ENCODE results near the gene ZDHHC6.
"Not testable (repeated sequence)": the region's sequence is repeated elsewhere in the genome, so short reads cannot be mapped to it uniquely, and the experiment has no call there.

Gene ZDHHC6, protein sequence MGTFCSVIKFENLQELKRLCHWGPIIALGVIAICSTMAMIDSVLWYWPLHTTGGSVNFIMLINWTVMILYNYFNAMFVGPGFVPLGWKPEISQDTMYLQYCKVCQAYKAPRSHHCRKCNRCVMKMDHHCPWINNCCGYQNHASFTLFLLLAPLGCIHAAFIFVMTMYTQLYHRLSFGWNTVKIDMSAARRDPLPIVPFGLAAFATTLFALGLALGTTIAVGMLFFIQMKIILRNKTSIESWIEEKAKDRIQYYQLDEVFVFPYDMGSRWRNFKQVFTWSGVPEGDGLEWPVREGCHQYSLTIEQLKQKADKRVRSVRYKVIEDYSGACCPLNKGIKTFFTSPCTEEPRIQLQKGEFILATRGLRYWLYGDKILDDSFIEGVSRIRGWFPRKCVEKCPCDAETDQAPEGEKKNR

DNA sequence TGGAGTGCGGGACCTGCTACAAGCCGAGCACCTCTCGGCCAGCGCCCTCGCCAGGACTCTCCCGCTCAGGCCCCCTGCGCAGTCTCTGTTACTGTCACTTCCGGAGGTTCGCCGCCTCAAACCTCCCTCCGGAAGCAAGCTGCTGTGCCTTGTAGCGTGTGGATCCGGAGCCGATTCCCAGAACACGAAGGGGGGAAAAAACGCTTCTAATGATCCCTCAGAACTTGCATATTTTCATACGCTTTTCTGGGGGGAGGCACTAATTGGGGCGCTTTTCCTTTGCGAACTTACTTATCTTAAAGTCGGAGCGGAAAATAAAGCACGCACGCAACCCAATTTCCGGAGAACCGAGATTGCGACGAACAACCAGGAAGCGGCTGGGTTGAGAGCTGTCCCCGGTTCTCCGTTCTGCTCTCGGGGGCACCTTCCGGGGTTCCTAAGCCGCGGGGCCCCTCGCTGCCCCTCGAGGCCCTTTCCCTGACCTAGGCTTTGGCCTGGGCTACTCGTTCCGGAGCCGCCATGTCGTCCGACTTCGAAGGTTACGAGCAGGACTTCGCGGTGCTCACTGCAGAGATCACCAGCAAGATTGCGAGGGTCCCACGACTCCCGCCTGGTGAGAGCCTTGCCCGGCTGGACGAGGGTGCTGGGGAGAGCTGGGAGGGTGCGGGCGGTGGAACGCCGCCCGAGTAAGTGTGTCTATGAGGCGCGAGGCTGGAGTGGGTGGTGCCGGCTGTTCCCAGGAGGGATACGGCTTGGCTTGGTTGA, at the start of gene ZDHHC6, which contains the start of gene VTI1A:
TSS of gene ZDHHC6 (minus strand) at position 60 of the 765 bp plus-strand sequence. CDS start 1,478 bp downstream, outside the sequence.
TSS of gene VTI1A (plus strand) at position 361 of the 765 bp plus-strand sequence. CDS start at position 520, 159 bp downstream.
- DNase-seq: peak; percentile 72

DNA sequence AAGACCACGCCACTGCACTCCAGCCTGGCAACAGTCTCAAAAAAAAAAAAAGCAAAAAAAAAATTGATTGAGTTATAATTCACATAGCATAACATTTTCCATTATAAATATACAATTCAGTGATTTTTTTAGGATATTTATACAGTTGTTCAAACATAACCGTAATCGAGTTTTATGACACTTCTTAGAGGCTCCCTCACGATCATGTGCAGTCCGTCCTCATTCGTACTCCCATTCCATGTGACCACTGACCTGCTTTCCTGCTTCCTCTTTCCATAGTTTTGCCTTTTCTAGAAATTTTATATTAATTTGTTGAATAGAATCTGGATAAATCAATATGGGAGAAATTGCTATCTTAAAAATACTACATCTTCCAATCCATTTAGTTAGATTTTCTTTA, 46.0 kb upstream of the ZDHHC6 start:
- DNase-seq: no peak

DNA sequence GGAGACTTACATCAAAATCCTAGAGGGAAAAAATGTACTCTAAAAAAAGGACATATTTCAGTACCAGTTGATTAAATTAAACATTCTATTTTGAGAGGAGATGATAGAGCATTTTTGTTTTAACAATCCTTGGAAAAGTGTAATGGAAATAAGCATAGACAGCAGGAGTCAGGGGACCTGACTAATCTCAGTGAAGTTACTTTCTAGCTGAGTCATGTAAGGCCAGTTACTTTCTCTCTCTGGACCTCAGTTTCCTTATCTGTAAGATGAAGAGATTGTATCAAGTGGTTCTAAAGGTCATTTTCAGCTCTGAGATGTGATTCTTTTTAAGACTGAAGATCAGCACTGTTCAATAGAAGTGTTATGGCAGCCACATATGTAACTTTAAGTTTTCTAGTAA, 44.4 kb upstream of the ZDHHC6 start:
- DNase-seq: no peak

DNA sequence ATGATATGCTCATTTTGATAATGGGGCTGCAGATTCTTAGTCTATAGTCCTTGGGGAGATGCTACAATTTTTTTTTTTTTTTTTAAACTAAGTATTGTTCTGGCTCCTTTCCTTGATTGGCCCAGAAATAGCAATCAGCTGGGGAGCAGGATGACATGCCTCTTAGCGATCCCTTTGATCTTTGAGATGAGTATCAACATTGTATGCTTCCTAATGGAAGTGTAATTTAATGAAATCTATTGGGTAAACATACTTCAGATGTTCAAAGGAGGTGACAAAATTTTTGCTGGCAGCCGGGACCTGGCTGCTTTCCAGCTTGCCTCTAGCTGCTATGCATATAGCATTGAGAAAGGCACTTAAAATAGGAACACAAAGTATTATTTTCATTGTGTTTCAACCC, 43.8 kb upstream of the ZDHHC6 start:
- no peak for DNase-seq

DNA sequence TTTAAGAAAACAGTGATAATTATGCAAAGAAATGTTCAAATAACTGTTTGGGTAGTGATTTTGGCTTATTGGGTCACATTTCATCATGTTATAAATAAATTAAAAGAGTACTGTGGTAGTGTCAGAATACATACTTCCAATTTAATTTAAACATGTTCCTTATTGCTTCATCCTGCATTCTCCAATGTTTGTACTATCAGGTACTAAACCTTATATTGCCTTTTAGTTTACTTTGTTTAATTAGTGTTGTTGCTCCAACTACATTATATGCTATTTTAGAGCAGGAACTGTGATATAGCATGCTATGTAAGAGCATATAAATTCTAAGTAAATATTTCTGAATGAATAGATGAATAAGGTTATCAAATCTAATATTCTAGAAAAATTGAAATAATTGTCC, 41.2 kb upstream of the ZDHHC6 start:
- no peak for DNase-seq

DNA sequence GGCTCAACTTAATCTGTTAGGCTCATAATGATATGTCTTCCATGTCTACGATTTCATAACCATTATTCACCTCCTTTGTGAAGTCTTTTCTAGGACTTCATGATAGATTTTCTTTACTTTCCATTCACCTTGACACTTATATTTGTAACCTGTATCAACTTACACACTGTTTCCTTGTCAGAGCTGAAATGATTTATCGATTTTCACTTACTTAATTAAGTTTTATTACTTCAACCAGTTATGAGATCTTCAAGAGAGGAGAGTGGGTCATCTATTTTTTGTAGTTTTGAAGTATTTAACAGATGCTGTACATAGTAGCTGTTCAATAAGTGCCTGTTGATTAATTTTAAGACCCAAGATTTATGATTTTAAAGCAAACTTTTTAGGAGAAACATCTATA, 37.7 kb upstream of the ZDHHC6 start:
- no peak for DNase-seq

DNA sequence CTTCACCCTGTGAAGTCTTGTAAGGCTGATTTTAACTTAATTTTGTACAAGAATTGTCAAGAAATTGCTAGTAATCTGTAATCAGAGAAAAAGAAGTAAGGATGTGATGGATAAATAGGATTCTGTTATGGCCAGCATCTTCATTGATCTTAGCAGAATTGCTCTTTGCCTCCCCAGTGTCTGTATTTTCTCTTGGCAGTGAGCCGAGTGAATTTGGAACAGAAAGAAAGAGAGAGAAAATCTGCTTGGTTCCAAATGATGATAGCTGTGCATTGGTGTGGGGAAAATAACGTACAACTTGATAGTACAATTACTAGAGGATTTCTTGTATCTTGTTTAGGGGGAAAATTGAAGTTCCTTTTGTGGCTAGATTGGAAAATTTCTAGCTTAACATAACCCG, 34.9 kb upstream of the ZDHHC6 start:
- DNase-seq: no peak

DNA sequence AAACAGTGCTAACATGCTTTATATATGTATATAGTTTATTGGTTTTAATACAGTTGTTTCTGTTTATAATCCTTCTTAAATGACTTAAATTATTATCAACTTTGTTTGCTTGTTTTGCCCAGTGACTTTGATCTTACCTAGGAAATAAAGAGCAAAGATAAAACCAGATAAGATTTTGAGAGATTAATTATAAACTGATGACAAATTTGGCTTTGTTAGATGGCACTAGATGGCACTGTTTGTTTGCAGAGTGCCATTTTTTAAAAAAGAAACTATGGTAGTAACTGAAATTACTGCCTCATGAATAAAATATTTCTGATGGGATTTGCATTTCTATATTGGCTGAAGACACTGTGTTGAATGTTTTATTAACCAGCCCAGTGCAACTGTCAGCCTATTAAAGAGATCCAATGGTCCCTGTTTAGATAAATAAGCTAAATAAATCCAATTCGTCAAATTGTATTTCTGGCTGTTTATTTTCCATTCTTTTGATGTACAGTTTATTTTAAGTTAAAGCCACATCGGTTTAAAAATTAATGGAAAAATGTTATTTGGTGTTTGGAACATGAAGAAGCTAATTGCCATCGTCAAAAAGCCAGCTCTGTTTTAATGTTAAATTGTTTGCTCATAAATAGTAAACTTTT, 29.0 kb upstream of the ZDHHC6 start:
- DNase-seq: no peak

DNA sequence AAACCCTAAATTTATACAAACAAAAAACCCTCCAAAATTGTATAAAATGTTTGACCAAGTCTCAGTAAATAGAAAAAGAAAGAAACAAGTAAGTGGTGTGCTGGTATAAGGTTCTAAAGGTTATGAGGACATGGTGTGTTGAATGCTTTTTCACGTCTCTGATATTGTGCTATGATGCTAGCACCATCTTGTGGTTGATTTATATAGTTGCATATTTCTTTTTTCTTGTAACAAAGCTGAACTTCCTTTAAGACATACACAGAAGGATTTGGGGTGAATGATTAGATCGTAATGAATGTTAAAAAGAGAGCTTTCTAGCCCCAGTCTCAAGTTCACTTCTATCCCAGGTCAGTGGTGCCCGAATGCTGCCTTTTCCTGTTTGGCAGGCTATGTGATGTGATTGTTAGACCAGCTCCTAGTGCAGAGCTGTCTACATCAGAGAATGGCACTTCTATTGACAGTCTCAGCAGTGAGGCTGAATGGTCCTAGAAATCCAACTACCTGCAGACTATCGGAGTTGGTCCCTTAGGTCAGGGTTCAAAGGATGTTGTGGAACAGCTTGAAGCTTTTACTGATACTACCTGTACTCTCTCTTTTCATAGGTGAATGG, 25.3 kb upstream of the ZDHHC6 start:
- DNase-seq: no peak

DNA sequence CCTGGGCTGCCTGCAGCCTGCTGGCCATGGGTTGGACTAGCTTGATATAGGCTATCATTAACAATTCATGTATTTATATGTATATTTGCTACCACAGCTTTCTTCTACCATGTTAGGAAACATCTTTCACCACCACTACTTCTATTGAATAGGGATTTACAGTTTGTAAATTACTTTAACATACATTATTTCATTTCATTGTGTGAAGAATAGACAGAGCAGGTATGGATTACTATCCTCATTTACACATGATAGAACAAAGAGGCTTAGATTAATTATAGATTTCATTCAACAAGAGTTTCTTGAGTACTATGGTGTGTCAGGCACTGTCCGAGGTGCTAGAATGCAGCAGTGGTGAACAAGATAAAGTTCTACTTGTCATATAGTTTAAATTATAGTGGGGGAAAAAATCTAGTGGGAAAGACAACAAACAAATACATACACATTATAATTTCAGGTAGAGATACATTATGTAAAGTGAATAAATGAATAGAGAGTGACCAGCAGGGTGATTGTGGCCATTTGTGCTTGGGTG, 20.9 kb upstream of the ZDHHC6 start:
- DNase-seq: no peak

DNA sequence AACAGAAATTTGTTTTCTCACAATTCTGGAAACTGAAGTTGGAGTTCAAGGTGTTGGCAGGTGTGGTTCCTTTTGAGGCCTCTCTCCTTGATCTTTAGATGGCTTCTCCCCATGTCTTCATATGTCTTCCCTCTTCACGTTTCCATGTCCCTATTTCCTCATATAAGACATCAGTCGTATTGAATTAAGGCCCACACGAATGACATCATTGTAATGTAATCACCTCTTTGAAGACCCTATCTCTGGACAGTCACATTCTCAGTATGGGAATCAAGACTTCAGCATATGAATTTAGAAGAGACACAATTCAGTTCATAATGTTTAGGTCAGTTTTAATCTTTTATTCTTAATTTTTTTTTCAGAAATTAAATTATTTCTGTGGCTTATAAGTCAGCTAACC, 20.1 kb upstream of the ZDHHC6 start:
- no peak for DNase-seq

DNA sequence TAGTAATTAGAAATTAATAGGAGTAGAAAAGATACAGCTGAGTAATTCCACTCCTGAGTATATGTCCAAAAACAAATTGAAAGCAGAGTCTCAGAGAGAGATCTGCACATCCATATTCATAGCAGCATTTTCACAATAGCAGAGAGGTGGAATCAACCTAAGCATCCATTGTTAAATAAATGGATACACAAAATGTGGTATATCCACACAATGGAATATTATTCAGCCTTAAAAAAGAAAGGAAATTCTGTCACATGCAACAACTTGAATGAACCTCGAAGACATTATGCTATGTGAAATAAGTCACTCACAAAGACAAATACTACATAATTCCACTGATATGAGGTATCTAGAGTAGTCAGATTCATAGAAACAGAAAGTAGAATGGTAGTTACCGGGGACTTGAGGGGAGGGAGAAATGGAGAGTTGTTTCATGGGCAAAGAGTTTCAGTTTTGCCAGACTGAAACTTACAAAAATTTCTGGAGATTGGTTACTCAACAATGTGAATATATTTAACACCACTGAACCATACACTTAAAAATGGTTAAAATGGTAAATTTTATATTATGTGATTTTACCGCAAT, 18.7 kb upstream of the ZDHHC6 start:
- no peak for DNase-seq

DNA sequence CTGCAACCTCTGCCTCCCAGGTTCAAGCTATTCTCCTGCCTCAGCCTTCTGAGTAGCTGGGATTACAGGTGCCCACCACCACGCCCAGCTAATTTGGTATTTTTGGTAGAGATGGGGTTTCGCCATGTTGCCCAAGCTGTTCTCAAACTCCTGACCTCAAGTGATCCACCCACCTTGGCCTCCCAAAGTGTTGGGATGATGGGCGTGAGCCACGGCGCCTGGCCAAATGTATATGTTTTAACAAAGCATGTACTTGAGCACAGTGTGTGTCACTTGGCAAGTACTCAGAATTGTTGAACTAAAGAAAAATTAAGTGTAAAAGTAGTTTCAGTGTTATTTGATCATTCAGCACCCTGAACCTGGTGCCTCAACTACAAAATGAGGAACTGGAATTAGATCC, 17.4 kb upstream of the ZDHHC6 start:
- DNase-seq: not testable (repeated sequence)

DNA sequence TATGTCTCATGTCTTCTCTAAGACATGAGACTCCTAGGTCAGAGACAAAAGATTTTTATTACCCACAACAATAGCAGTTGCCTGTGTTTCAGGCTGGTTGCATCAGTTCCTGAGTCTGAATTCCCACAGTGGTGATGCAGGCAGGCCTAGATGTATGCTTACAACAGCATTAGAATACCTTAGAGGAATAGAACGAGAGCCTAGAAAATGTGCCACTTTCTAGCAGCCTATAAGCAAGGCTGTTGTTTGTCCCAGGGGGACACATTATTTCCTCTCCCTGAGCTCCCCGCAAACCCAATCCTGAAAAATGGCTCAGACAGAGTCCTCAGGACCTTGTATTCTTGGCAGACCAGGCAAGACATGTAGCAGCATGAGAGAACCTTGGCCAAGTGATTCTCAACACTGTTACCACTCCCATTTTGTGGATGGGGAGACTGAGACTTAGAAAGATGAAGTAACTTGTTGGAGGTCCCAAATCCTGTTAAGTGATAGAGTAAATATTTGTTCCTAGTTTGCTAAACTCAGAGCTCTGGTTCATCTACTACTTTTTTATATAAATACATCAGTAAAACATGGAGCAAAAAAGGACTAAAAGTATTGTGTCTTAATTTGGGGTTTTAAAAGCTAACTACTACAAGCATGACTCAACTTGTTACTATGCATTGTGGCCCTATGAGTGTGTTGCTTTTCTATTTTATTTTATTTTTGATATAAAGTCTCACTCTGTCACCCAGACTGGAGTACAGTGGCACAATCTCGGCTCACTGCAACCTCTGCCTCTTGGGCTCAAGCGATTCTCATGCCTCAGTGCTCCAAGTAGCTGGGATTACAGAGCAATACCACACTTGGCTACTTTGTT, 14.5 kb upstream of the ZDHHC6 start:
- no peak for DNase-seq

DNA sequence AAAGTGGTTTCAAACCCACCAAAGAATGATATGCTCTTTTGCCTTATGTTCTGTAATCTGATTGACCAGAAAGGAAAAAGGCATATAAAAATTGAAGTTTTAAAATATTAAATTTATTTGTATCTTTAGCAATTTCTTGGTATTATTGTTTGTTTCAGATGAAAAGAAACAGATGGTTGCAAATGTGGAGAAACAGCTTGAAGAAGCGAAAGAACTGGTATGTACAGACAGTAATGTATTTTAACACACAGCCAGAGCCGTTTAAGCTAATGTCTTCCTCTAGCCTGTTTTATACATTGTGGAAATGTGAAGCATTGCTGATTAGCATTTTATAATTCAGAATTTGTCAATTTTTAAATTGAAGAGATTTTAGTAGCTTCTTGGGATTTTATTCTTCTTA, 13.7 kb upstream of the ZDHHC6 start:
- DNase-seq: no peak

DNA sequence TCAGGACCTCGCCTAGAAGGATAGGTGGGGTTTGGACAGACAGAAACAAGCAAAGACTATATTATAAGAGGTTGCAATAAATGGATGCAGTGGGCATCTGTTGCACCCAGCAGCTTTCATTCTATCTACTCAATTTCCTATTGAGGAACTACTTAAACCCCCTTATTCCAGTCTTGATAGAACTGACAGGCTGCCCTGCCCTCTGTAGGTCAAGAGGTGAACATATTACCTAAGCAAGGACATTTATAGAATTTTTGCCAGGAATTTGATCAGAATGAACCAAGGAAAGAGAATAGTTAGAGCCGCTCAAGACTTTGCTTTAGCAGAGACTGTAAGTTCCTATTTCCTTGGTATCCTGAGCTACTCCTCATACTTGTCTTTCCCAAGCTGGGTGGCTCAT, 9.8 kb upstream of the ZDHHC6 start:
- no peak for DNase-seq

DNA sequence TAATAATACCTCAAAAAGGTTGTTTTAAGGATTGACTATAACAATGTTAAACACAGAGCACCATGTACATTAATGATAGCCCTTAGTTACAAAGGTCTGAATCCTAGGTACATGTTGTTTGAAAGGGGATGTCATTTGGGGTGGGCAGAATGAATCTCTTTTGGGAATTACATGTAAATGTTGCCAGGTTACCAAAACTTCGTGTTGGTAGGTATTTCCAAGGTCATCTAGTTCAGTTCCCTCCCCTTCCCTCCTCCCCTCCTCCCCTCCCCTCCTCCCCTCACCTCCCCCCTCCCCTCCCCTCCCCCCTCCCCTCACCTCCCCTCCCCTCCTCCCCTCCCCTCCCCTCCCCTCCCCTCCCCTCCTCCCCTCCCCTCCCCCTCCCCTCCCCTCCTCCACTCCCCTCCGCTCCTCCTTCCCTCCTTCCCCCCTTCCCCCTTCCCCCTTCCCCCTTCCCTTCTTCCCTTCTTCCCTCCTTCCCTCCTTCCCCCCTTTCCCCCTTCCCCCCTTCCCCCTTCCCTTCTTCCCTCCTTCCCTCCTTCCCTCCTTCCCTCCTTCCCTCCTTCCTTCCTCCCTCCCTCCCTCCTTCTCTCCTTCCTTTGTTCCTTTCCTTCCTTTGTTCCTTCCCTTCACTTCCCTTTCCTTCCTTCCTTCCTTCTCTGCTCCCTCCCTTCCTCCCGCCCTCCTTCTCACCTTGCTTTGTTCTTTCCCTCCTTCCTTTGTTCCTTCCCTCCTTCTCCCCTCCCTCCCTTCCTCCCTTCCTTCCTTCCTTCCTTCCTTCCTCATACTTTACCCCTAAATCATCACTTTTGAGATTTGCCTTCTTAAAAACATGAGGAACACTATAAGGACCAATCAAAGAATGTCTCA, 8.4 kb upstream of the ZDHHC6 start:
- no peak for DNase-seq

DNA sequence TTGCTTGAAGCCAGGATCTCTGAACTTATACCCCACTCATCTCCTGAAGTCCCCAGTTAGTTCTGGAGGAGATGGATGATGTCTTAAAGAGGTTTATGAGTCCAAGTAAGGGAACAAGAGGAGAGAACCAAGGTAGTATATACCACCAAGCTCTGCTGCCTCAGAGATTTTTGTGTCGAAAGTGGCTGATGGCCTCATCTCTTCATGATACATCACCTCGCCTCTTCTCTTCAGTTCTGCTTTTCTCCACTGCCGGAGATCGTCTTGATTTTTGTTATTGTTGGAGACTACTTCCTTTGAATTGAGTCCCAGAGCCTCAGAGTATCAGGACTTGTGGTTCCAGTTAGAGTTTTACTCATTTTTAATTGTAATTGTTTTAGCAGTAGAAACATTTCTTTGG, 2.2 kb upstream of the ZDHHC6 start:
- DNase-seq: no peak

DNA sequence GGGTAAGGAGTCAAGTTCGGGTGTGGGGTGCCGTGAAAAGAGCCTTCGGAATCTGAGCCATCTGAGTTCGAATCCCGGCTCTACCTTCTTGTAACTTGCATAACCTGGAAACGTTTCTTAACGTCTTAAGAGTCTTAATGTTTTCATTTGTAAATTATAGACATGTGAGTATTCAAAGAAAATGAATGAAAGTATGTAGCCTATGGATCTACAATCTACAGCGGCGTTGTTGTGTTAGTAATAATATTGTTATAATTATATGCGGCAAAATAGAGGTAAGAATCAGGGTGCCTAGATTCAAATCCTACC, 860 bp upstream of the ZDHHC6 start:
- DNase-seq: no peak

DNA sequence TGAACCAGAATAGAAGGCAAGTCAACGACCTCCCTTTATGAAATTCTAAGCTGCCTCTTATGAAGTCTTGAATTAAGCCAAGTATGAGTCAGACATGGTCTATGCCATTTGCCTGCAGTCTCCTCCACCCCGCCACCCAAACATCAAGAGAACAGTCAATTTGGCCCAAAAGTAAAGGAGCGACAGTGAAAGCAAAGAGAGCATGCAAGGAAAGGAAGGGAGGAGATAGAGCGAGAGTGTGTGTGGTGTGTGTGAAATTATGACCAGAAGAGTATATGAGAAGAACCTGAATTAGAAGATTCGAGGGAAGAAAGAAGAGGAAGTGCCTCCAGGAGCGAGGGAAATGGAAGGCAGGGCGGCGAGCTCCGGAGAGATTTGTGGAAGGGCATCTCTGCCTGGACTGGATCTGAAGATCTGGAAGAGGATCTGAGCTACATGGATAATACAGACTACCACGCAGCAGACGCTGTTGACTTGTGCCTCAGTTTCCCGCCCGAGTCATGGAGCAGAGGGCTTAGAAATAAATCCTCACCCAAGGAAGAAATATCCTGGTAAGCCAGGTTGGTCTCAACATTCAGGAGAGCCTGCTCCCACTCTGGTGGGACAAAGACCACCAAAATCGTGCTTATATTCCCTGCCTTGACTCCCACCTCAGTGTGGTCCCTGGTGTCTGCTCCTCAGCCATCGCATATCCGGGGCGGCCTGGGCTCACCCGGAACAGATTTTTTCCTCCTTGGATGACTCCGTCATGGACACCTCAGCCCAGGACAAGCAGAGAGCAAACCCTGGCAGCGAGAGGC, 459 bp downstream of the ZDHHC6 start:
- DNase-seq: no peak
